Inferior parietal cortex (tissue), 1 donor: ENCODE data around the gene ATP2A2.
"Not testable (repeated sequence)": the region's sequence is repeated elsewhere in the genome, so short reads cannot be mapped to it uniquely, and the experiment has no call there.

Experiments used
- DNase-seq: peaks from one replicate; pipeline ENCODE4 v3.0.0-alpha.2; 2016; ENCODE audit errors: extremely low spot score

Gene ATP2A2

DNA sequence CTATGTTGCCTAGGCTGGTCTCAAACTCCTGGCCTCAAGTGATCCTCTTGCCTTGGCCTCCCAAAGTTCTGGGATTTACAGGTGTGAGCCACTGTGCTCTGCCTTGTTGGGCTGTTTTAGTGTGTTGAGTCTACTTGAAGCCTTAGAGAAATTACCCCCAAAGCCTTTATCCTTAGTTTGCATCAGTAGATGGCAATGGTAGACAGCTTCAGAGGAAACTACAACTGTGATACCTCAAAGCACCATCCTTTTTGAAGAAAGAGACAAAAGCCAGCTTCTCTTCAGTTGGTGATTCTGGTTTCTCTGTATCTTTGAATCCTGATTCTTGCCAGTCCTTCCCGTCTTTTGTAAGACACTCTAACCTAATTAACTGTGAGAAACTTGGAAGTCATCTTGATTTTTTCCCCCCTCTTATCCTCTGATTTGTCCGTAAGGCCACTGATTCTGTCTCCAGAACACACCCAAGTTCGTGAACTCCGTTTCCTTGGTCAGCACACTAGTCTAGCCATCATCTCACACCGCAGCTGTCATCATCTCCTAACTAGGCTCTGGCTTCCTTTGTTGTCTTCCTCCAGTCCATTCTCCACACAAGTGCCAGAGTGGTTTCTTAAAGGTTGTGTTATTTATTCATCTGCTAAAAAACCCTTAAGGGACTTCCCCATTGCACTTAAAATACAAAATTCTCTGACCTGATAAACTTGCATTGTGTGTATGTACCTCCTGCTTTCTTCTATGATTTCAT, 20.2 kb downstream of the ATP2A2 start:
- DNase-seq = no peak

DNA sequence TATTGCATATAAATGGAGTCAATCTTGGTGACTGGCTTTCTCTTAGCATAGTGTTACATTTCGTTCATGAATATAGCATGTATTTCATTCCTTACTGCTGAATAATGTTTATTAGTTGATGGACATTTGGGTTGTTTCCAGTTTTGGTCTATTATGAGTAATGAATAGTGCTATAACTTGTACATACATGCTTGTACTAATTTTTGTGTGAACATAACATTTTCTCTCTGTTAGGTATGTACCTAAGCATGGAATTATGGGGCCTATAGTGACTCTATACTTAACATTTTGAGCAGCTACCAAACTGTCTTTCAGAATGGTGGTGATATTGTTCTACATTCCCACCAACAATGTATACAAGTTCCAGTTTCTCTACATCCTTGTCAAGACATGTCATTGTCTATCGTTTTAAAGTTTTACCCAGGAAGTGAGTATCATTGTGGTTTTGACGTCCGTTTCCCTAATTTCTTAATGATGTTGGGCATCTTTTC, 23.1 kb downstream of the ATP2A2 start:
- no peak for DNase-seq

DNA sequence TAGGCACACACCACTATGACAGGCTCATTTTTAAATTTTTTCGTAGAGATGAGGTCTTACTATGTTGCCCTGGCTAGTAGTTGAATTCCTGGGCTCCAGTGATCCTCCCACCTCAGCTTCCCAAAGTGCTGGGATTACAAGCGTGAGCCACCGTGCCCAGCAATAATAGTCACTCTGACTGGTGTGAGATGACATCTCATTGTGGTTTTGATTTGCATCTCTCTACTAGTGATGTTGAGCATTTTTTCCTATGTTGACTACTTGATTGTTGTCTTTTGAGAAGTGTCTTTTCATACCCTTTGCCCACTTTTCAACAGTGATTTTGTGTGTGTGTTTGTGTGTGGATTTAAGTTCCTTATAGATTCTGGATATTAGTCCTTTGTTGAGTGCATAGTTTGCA, 26.3 kb downstream of the ATP2A2 start:
- DNase-seq = no peak

DNA sequence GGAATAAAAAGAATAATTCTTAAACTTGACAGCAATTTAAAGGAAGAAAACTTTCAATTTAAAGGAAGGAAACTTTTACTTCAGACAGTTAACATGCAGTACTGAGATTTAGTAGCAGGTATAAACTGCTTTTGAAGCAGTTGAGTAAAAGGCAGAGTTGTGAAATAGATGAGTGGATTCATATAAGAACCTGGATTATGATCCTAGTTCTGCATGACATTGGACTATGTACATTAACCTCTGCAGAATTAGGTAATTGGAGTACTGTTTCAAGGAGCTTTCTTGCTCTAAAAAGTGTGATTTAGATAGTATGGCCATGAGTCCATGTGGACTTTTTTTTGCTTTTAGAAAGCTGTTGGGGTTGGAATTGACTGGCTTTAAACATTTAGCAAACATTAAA, 29.7 kb downstream of the ATP2A2 start:
- DNase-seq = no peak

DNA sequence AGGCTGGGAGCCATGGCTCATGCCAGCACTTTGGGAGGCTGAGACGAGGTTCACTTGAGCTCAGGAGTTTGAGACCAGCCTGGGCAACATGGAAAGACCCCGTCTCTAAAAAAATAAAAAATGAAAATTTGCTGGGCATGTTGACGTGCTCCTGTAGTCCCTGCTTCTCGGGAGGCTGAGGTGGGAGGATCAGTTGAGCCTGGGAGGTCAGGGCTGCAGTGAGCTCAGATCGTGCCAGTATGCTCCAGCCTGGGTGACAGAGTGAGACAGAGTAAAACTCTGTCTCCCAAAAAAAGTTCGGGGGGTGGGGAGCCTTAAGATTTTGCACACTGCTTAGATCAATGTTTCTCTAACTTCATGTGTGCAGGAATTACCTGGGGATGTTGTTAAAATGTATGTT, 30.9 kb downstream of the ATP2A2 start:
- DNase-seq = no peak

DNA sequence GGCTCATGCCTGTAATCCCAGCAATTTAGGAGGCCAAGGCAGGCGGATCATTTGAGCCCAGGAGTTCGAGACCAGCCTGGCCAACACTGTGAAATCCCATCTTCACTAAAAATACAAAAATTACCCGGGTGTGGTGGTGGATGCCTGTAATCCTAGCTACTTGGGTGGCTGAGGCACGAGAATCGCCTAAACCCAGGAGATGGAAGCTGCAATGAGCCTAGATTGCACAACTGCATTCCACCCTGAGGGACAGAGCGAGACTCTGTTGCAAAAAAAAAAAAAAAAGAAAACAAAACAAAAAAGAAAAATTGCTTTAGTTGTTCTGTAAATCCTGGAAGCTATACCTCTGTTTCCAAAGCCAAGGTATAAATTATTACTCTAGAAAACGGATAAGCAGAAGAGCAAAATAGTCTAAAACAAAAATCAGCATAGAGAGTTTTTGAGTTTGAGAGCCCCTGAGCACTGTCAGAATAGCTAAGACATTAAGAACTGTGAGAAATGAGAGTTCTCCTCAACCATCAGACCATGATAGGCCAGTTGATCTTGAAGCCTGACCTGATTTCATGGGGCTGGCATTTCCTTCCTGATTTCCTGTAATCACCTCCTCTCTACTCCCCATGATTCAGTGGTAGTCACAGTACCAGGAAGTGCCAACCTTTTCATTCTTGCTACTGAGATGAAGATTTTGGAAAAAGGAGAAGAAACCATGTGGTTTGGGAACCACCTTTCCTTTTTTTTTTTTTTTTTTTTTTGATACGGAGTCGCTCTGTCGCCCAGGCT, 31.7 kb downstream of the ATP2A2 start:
- no peak for DNase-seq

DNA sequence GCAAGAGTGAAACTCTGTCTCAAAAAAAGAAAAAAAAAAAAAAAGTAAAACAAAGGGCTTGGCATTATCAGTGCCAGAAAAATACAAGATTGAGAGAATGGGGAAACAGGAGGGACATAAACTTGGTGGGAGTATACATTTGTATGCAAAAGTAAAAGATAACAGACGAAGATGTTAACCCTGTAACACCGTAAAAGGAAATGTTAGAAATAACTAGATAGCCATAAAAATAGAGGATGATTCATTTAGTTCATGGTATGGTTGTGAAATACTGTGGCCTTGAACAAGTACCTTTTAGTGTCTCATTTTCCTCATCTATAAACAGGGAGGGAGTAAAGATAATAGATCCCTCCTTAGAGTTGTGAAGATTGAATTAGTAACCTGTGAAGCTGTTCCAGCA, 33.3 kb downstream of the ATP2A2 start:
- DNase-seq = no peak

DNA sequence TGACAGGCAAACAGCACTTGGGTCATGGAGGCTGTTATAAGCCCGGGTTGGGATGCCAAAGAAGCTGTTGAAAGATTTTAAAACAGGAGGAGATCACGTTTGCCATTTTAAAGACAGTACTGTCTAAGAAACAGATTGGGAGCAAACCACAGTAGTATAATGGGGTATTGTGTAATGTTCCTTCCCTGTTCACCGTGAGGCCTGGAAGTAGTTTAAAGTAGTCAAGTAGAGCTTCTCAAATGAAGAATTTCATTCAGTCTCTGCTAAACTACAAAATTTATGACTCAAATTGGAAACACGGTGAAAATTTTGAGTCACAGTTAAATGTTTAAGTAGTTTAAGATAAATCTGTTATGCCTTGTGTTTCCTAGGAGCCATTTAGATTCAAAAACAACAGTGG, 35.8 kb downstream of the ATP2A2 start:
- DNase-seq = peak; percentile 33

DNA sequence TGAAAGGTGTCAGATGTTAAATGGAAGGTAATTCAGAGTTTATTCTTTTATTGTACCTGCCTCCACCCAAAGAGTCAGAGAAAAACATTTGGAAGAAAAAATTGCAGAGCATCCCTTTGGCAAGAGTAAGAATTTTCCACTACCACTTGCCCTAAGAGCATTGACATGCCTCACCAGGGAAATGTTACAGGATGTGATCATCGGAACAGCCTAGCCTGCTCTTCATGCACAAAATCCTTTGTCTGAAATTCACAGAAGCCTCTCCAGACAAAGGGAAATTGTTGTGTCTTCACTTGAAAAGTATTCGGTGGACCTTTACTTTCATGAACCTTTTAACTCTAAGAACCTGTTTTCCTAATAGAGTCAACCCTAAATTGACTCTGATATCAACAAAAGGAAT, 36.9 kb downstream of the ATP2A2 start:
- DNase-seq = no peak

DNA sequence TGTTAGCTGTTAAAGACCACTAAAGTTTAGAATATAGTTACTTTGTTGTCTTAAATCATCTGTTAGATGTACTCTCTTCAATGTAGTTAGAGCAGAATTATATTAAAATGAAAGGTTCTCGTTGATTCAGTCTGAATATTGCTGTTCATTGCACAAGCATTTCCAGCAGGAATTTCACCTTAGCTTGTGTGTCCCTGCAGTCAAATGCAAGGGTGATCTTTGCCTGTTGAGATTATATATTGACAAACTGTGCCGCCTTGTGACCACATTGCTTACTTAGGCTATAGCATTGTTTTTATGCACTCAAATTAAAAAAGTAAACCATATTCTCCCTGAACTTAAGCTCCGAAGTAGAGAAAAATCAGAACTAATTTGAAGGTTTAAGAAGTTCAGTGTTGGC, 39.5 kb downstream of the ATP2A2 start:
- DNase-seq = no peak

DNA sequence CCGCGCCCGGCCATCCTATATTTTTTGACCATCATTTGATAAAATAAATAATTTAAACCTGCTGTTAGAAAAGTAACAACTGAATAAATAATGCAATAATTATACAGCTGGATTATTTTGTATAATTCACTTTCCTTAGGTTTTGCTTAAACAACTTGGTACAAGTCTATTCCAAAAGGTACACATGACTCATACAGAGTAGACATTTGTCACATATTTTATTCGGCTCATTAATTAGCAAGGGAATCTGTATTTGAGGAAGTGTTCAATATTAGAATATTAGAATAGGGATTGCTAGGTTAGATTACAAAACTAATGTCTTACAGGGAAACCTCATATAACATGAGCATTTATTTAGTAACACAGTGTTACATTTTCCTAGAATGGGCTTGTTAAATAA, 48.7 kb downstream of the ATP2A2 start:
- no peak for DNase-seq

DNA sequence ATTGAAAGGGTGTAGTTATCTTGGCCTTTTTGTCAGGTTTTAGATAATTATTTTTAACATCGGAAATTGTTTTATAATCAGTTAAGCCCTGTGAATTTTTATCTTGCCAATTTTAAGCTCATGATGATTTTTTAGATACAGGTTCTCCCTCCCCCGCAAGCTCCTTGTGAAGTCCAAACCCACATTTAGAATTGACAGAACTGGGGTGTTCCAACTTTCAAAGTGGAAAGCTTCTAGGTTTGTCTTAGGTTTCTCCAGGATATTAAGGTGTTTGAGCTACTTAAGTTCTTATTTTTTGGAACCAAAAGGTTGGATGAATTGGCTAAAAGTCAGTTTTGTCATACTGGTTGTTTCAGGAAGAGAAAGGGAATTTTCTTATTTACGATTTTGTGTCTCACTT, 49.1 kb downstream of the ATP2A2 start:
- DNase-seq = peak; percentile 52

DNA sequence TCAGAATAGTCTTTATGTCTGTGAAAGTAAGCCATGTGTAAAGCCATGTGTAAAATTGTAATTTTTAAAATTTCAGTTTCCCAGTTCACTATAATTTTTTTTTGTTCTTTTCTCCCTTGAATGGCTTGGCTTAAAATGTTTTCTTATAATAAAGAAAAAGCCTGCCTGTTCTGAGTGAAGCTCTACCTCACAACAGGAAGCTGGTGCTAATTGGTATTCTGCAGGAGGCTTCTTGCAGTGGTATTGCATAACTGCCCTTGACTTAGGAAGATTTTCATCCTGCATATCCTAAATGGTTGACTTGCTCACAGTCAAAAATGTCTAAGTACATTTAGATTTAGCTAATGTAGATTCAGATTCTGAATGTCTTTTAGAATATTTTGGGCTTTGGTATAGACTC, 49.5 kb downstream of the ATP2A2 start:
- peak; percentile 63 for DNase-seq

DNA sequence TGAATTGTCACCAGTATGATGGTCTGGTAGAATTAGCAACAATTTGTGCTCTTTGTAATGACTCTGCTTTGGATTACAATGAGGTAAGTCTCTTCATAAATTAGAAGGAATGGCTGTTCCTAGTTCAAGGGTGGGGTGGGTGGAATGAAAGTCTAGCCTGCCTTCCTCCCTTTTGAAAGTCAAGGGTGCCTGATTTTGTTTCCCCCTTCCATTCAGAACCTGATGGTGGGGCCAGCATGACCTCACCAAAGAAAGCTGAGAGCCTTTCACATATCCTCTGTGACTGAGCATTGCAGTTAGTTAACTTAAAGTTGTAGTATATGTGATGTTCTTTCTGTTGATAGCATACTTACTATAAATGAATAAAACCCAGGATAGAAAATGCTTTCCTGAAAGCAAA, 52.2 kb downstream of the ATP2A2 start:
- no peak for DNase-seq

DNA sequence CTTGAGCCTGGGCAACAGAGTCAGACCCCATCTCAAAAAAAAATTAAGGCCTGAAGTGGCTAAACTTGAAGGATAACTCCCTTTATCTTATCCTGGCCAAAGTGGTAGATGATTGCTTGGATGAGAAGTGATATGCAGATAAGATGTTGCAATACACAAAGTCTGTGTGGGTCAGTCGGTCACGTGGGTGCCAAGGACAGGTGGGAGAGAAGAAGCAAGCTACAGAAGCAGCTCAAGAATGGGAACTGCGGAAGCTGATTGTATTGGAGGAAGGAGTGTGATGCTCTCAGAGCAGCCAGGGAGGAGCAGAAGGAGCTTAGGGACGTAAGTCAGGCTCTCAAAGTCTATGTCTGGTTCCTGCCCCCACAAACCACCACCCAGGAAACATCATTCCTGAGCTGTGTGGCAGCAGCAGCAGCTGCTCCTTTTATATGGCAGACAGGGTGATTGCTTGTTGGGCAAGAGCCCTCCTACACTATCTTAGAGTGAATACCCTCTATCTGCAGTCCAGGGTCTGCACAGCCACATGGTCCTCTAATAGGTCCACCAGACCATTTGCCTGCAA, 54.5 kb downstream of the ATP2A2 start:
- no peak for DNase-seq

DNA sequence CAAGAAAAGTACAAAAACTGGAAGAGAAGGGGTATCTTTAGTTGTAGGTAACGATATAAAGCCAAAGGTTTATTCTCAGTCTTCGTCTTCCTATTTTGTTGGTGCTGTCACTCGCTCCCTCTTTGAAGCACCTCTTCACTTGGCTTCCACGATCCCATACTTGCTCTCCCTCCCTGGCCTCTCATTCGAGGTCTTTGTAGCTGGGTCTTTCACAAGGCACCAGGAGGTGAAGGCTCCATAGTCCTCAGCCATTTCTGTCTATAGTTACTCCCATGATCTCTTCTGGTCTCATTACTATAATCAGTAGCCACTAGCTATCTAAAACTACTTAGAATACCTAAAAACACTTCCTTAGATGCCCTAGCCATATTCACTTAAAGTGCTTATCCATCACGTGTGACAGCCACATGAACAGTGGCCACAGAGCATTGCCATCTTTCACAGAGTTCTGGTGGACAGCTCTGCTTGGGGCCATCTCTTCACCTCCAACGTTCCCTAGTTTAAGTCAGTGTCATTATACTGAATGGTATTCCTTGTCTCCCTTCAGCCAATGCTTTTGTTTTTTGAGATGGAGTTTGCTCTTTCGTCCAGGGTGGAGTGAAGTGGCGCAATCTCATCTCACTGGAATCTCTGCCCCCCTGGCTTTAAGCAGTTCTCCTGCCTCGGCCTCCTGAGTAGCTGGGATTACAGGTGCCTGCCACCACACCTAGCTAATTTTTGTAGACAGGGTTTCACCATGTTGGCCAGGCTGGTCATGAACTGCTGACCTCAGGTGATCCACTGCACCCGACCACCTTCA, 57.1 kb downstream of the ATP2A2 start:
- no peak for DNase-seq

DNA sequence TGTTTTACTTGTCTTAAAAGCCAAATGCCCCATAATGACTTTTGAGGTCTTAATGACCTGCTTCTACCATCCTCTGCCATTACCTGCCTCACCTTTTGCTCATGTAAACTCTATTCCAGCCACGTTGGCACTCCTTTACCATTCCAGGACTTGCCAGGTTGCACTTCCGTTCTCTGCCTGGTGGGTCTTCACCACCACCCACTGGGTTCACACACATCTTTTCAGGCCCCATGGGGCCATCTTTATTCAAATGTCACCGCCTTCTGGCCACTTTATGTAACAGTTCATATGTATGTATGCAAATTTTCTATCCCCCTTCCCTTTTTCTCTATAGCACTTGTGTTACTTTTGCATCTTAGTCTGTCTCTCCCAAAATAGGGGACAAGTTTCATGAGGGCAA, 57.7 kb downstream of the ATP2A2 start:
- DNase-seq = no peak

DNA sequence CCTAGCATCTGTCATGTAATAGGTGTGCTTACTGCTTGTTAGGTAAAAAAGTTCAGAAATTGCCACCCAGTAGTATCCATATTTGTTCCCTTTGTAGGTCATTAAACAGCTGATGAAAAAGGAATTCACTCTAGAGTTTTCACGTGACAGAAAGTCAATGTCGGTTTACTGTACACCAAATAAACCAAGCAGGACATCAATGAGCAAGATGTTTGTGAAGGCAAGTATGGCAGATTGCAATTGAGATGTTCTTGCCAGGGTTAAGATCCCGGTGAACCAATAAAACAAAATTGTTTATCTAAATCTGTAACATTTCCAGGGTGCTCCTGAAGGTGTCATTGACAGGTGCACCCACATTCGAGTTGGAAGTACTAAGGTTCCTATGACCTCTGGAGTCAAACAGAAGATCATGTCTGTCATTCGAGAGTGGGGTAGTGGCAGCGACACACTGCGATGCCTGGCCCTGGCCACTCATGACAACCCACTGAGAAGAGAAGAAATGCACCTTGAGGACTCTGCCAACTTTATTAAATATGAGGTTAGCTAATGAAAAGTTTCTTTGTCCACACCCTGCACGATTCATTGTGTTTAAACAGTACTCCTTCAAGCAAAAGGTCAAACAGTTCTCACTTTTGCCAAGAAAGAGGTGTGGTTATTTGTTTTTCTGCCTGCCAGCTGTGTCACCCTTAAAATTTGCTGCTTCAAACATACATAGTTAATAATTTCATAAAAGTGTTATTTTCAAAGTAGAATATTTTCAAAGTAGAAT, 58.3 kb downstream of the ATP2A2 start:
- no peak for DNase-seq

DNA sequence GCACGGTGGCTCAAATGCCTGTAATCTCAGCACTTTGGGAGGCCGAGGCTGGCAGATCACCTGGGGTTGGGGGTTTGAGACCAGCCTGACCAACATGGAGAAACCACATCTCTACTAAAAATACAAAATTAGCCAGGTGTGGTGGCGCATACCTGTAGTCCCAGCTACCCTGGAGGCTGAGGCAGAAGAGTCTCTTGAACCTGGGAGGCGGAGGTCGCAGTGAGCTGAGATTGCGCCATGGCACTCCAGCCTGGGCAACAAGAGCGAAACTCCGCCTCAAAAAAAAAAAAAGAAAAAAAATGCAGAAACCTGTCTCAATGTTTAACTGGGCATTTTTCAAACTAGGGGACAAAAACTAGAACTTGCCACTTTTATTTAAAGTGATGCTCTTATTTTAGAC, 59.2 kb downstream of the ATP2A2 start:
- not testable (repeated sequence) for DNase-seq

DNA sequence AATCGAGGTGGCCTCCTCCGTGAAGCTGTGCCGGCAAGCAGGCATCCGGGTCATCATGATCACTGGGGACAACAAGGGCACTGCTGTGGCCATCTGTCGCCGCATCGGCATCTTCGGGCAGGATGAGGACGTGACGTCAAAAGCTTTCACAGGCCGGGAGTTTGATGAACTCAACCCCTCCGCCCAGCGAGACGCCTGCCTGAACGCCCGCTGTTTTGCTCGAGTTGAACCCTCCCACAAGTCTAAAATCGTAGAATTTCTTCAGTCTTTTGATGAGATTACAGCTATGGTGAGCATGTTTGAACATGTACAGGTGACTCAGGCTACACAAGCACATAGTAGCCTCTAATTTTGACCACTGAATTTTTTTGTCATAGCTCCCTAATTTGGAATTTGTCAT, 59.7 kb downstream of the ATP2A2 start:
- no peak for DNase-seq

DNA sequence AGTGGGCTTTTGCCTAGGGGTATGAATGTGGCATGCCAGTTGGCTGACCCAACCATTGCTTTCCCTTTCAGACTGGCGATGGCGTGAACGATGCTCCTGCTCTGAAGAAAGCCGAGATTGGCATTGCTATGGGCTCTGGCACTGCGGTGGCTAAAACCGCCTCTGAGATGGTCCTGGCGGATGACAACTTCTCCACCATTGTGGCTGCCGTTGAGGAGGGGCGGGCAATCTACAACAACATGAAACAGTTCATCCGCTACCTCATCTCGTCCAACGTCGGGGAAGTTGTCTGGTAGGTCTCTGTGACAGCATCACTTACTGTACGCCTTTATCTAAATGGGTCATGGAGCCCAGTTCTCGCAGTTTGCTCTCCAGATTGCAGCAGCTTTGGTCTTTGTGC, 61.1 kb downstream of the ATP2A2 start:
- no peak for DNase-seq
